H1 (cell line): Measurements from ENCODE around the gene GRIFIN. TPM values are rescaled to one million over a fixed set of nuclear protein-coding genes. Genes with fewer than 3 reads are reported as not detected.

Source experiments
- CTCF ChIA-PET: fragments of 300-600 bp; sonication (Branson Sonifier 250); formaldehyde crosslinking; loops from one replicate; lab custom pipeline; 2021; ENCODE audit not compliant: partially characterized antibody; lab: Charles Lee
- POLR2A ChIA-PET: fragments of 300-600 bp; sonication (Branson Sonifier 250); formaldehyde crosslinking; loops from one replicate; lab custom pipeline; 2021; ENCODE audit warnings: inconsistent platforms; ENCODE audit not compliant: partially characterized antibody; lab: Charles Lee
- DNase-seq, 2 experiments: peaks; one replicate each; pipeline versions ENCODE4 v3.0.0 to v3.0.0-alpha.2; 2010 to 2022; ENCODE audit warnings: low spot score in 2 of 2, low read depth in 1 of 2, mixed read lengths in 1 of 2
- FAIRE-seq: peaks from 2 replicates; lab custom pipeline; 2011; peaks lifted over from hg19 to GRCh38; lab: Jason Lieb, UNC
- H2AFZ ChIP-seq: 2 replicates; pipeline ENCODE4 v1.8.1; 2012; ENCODE audit warnings: low read length, inconsistent platforms
- H2AK5ac ChIP-seq: 2 replicates; pipeline ENCODE4 v1.6.1; 2013; ENCODE audit warnings: low read depth, low read length
- H2BK120ac ChIP-seq: replicated peaks from 2 replicates; pipeline ENCODE3; 2013; ENCODE audit warnings: low read depth, low read length, inconsistent platforms
- H2BK12ac ChIP-seq: 2 replicates; pipeline ENCODE4 v1.6.1; 2013; ENCODE audit warnings: low read depth, low read length
- H2BK15ac ChIP-seq: 2 replicates; pipeline ENCODE4 v1.6.1; 2013; ENCODE audit warnings: low read length
- H2BK20ac ChIP-seq: 2 replicates; pipeline ENCODE4 v1.6.1; 2013; ENCODE audit warnings: low read length
- H2BK5ac ChIP-seq: 2 replicates; pipeline ENCODE4 v1.6.1; 2013; ENCODE audit warnings: low read depth, low read length
- H3K14ac ChIP-seq: 2 replicates; pipeline ENCODE4 v1.6.1; 2013; ENCODE audit warnings: inconsistent platforms; ENCODE audit not compliant: insufficient read length
- H3K18ac ChIP-seq: 2 replicates; pipeline ENCODE4 v1.6.1; 2013; ENCODE audit warnings: low read length; ENCODE audit errors: extremely low read depth
- H3K23ac ChIP-seq: 2 replicates; pipeline ENCODE4 v1.6.1; 2013; ENCODE audit warnings: inconsistent platforms; ENCODE audit not compliant: insufficient read length
- H3K23me2 ChIP-seq: 2 replicates; pipeline ENCODE4 v1.6.1; 2013; ENCODE audit warnings: low read depth, low read length
- H3K27ac ChIP-seq: 2 replicates; pipeline ENCODE4 v1.6.1; 2011; ENCODE audit warnings: low read depth, low read length, inconsistent platforms
- H3K27me3 ChIP-seq, 4 experiments: replicated peaks in 1 of 4; 1 replicate in 1 of 4; 2 replicates in 3 of 4; pipeline versions ENCODE4 v1.6.1 to v1.8.1; 2011 to 2013; ENCODE audit warnings: low read length in 3 of 4, mild to moderate bottlenecking in 3 of 4, inconsistent platforms in 2 of 4, mixed read lengths in 2 of 4, moderate library complexity in 1 of 4; ENCODE audit not compliant: control insufficient read depth in 3 of 4, insufficient read depth in 3 of 4; ENCODE audit errors: extremely low read depth in 1 of 4
- H3K36me3 ChIP-seq, 4 experiments: 2 replicates each; pipeline versions ENCODE4 v1.6.1 to v1.8.1; 2011 to 2013; ENCODE audit warnings: mild to moderate bottlenecking in 4 of 4, low read length in 3 of 4, moderate library complexity in 2 of 4, control low read depth in 1 of 4, inconsistent platforms in 1 of 4; ENCODE audit not compliant: insufficient read depth in 4 of 4, control insufficient read depth in 2 of 4
- H3K4ac ChIP-seq: replicated peaks from 2 replicates; pipeline ENCODE3; 2013; ENCODE audit warnings: low read length, low read depth, mixed read lengths, inconsistent platforms; ENCODE audit not compliant: insufficient read length
- H3K4me1 ChIP-seq, 4 experiments: replicated peaks in 1 of 4; 1 replicate in 1 of 4; 2 replicates in 3 of 4; pipeline versions ENCODE4 v1.6.1 to v1.8.1; 2011 to 2013; ENCODE audit warnings: low read length in 3 of 4, inconsistent platforms in 2 of 4, mixed read lengths in 1 of 4; ENCODE audit not compliant: insufficient read depth in 4 of 4, control insufficient read depth in 3 of 4
- H3K4me2 ChIP-seq, 2 experiments: 2 replicates each; pipeline versions ENCODE4 v1.6.1 to v1.8.1; 2011 to 2013; ENCODE audit warnings: low read depth in 2 of 2, low read length in 2 of 2, control low read depth in 1 of 2, inconsistent platforms in 1 of 2, mild to moderate bottlenecking in 1 of 2; ENCODE audit not compliant: insufficient read depth in 1 of 2
- H3K4me3 ChIP-seq, 4 experiments: fragments of 200-600, 300-600 bp in 1 of 4; sonication (generic), shearing (Covaris generic), sonication (Bioruptor Twin) in 1 of 4; 2 replicates each; pipeline versions ENCODE4 v1.5.1 to v1.8.1; 2011 to 2016; ENCODE audit warnings: low read length in 4 of 4, low read depth in 3 of 4, control low read depth in 2 of 4, inconsistent platforms in 2 of 4, mild to moderate bottlenecking in 2 of 4, mixed read lengths in 1 of 4, moderate library complexity in 1 of 4; ENCODE audit not compliant: insufficient read depth in 2 of 4; ENCODE audit errors: extremely low read depth in 1 of 4
- H3K56ac ChIP-seq: replicated peaks from 2 replicates; pipeline ENCODE3; 2013; ENCODE audit warnings: low read depth, mild to moderate bottlenecking, mixed read lengths, low read length, inconsistent platforms; ENCODE audit not compliant: insufficient read length
- H3K79me1 ChIP-seq: 2 replicates; pipeline ENCODE4 v1.6.1; 2013; ENCODE audit warnings: low read depth, low read length, control low read depth
- H3K79me2 ChIP-seq, 2 experiments: 2 replicates each; pipeline versions ENCODE4 v1.6.1 to v1.8.1; 2012 to 2013; ENCODE audit warnings: low read length in 2 of 2, mild to moderate bottlenecking in 2 of 2, inconsistent platforms in 1 of 2; ENCODE audit not compliant: insufficient read depth in 2 of 2, control insufficient read depth in 1 of 2
- H3K9ac ChIP-seq, 4 experiments: replicated peaks in 1 of 4; 1 replicate in 1 of 4; 2 replicates in 3 of 4; pipeline versions ENCODE4 v1.6.1 to v1.8.1; 2011 to 2013; ENCODE audit warnings: low read depth in 3 of 4, low read length in 3 of 4, control low read depth in 2 of 4, mild to moderate bottlenecking in 2 of 4, moderate library complexity in 2 of 4, inconsistent platforms in 1 of 4; ENCODE audit errors: extremely low read depth in 1 of 4
- H3K9me3 ChIP-seq, 2 experiments: 2 replicates each; pipeline versions ENCODE4 v1.6.1 to v1.8.1; 2012 to 2013; ENCODE audit warnings: mild to moderate bottlenecking in 2 of 2, moderate library complexity in 2 of 2, control low read depth in 1 of 2, inconsistent platforms in 1 of 2, low read depth in 1 of 2, low read length in 1 of 2, mixed read lengths in 1 of 2; ENCODE audit not compliant: insufficient read depth in 2 of 2
- H4K20me1 ChIP-seq, 2 experiments: replicated peaks in 1 of 2; 2 replicates each; pipeline versions ENCODE3 to v1.8.1; 2011 to 2013; ENCODE audit warnings: inconsistent platforms in 2 of 2, low read length in 2 of 2, mild to moderate bottlenecking in 1 of 2; ENCODE audit not compliant: insufficient read depth in 2 of 2, control insufficient read depth in 1 of 2
- H4K5ac ChIP-seq: 2 replicates; pipeline ENCODE4 v1.6.1; 2013; ENCODE audit warnings: low read length, low read depth, mixed read lengths, inconsistent platforms; ENCODE audit not compliant: insufficient read length
- H4K8ac ChIP-seq: 2 replicates; pipeline ENCODE4 v1.8.0; 2013; ENCODE audit warnings: mild to moderate bottlenecking, moderate library complexity, low read length, inconsistent platforms; ENCODE audit not compliant: insufficient read depth; ENCODE audit errors: extremely low read depth
- H4K91ac ChIP-seq: replicated peaks from 2 replicates; pipeline ENCODE3; 2013; ENCODE audit warnings: low read length, mixed read lengths, inconsistent platforms; ENCODE audit not compliant: insufficient read length
- ASH2L ChIP-seq: fragments of 200-600, 300-600 bp; sonication (generic); IDR thresholded peaks from one replicate; pipeline ENCODE4 v1.7.1; 2017; ENCODE audit warnings: low read length
- CBX8 ChIP-seq: fragments of 300-800, 300-1000 bp; sonication (generic); IDR thresholded peaks from 2 replicates; pipeline ENCODE4 v1.7.1; 2016; ENCODE audit warnings: low read depth, low read length, borderline replicate concordance
- CREB1 ChIP-seq: IDR thresholded peaks from 2 replicates; pipeline ENCODE4 v1.6.1; 2012; ENCODE audit warnings: inconsistent platforms
- CTBP2 ChIP-seq: IDR thresholded peaks from 2 replicates; pipeline ENCODE4 v1.7.0; 2011; ENCODE audit warnings: borderline replicate concordance, mild to moderate bottlenecking, moderate library complexity, mixed read lengths, low read length; ENCODE audit not compliant: insufficient read depth, insufficient read length
- EP300 ChIP-seq, 2 experiments: IDR thresholded peaks; 1 replicate in 1 of 2; 2 replicates in 1 of 2; pipeline ENCODE4 v1.6.1; 2011 to 2012; ENCODE audit warnings: low read depth in 2 of 2, low read length in 2 of 2, mild to moderate bottlenecking in 2 of 2, borderline replicate concordance in 1 of 2, inconsistent platforms in 1 of 2, moderate library complexity in 1 of 2
- JUND ChIP-seq: IDR thresholded peaks from 2 replicates; pipeline ENCODE4 v1.6.1; 2011; ENCODE audit warnings: mild to moderate bottlenecking, improper control_type of control experiment, low read length
- MAFK ChIP-seq: IDR thresholded peaks from 2 replicates; pipeline ENCODE4 v1.6.1; 2012; ENCODE audit warnings: low read depth, mild to moderate bottlenecking, improper control_type of control experiment, low read length
- MAX ChIP-seq: IDR thresholded peaks from 2 replicates; pipeline ENCODE4 v1.6.1; 2012; ENCODE audit warnings: inconsistent platforms
- RAD21 ChIP-seq, 2 experiments: IDR thresholded peaks in 1 of 2; conservative IDR thresholded peaks in 1 of 2; 2 replicates each; pipeline ENCODE4 v1.6.1; 2011; ENCODE audit warnings: low read depth in 2 of 2, low read length in 2 of 2, improper control_type of control experiment in 1 of 2, inconsistent platforms in 1 of 2, mild to moderate bottlenecking in 1 of 2, moderate library complexity in 1 of 2
- RBBP5 ChIP-seq: IDR thresholded peaks from 2 replicates; pipeline ENCODE4 v1.7.1; 2012; ENCODE audit warnings: low read depth, mild to moderate bottlenecking, inconsistent platforms, low read length, moderate library complexity, borderline replicate concordance
- SIX5 ChIP-seq: IDR thresholded peaks from 2 replicates; pipeline ENCODE4 v1.6.1; 2011; ENCODE audit warnings: mild to moderate bottlenecking, low read depth, low read length
- WGBS, 2 experiments: shearing (Covaris generic) in 1 of 2; methylation state at CpG; one replicate each; pipeline versions ENCODE4 v1.1.6 to v1.1.7; 2013 to 2015; ENCODE audit warnings: low lambda C conversion rate in 2 of 2, mixed read lengths in 2 of 2, inconsistent platforms in 1 of 2, low coverage in 1 of 2, missing lambda C conversion rate in 1 of 2; ENCODE audit not compliant: insufficient replicate concordance in 2 of 2, insufficient coverage in 1 of 2, insufficient read length in 1 of 2; ENCODE audit errors: extremely low coverage in 1 of 2, missing lambda C conversion rate in 1 of 2; 5-methylcytosine and 5-hydroxymethylcytosine counted together
- polyA plus RNA-seq, 7 experiments: library from polyadenylated mRNA; depleted of rRNA in 3 of 7; stranded (reverse) in 5 of 7; unstranded in 2 of 7; fragments of >200 nt in 5 of 7; fragments of 200-250 nt in 2 of 7; gene quantifications; 1 replicate in 5 of 7; 2 replicates in 1 of 7; 4 replicates in 1 of 7; pipeline versions ENCODE4 v1.2.1 to v1.2.3, GENCODE V29; 2011 to 2013; ENCODE audit warnings: missing spikeins in 2 of 7, mixed read lengths in 2 of 7
- total RNA-seq: library from RNA; stranded (reverse); fragmentation: NEBNext Ultra II Directional; extraction: Animal tissue kit (Norgen Biotek cat#: 25700); gene quantifications from 2 replicates; pipeline ENCODE4 v1.2.1, GENCODE V29; 2021

The GRIFIN gene
- total and polyA plus RNA-seq, 2 of the 8 experiments (the other 6 are each of a cell fraction or from before 2014, with no cell fraction given), result not detected

- H2AFZ ChIP-seq, result no peak overlapping the region
- no peak overlapping the region for H3K23ac ChIP-seq
- peak overlapping the region; percentile 91; the same call in 1 of the 2 replicates for H2AK5ac ChIP-seq
- H4K91ac ChIP-seq, result peak overlapping the region; percentile 100
- H4K5ac ChIP-seq, result peak overlapping the region; percentile 96
- peak overlapping the region; percentile 99 for H2BK12ac ChIP-seq
- no peaks in the 10 kb centered on the region; the same call in 1 of the 2 replicates for H3K79me1 ChIP-seq
- H4K8ac ChIP-seq, result peak overlapping the region; percentile 88; the same call in 1 of the 2 replicates
- peak overlapping the region; percentile 89 for H2BK20ac ChIP-seq
- FAIRE-seq (no peak), DNase-seq (peak in 1 of 2 experiments; percentile 83)
- WGBS, 2 experiments, result 5% methylated on average over 19 of the region's 22 CpGs; no CpG with 5 or more reads in 1 of the 2 experiments
- ChIA-PET CTCF (interaction anchor here (0.9 to 6.9 kb wide), 5 partner anchors 19 to 73 kb away, joined by 3 to 42 read pairs (median 4); no protein-coding TSS in a partner anchor), POLR2A (interaction anchor here (0.6 to 3.6 kb wide), 16 partner anchors 14 to 122 kb away, joined by 3 to 16 read pairs (median 3); partner anchors contain the start of gene TTYH3)
- peaks cover 0 to 20% of the 10 kb centered on the region in 2 experiments; a peak in 3 of 4 replicates for H3K79me2 ChIP-seq
- H3K36me3 ChIP-seq, result peaks cover 6 to 26% (median 17%) of the 10 kb centered on the region in 4 experiments; a peak in 6 of 8 replicates
- H3K4me3 ChIP-seq, result peak overlapping the region in 3 of 4 experiments; percentile 23 to 73 (median 38); a peak in 5 of 8 replicates
- H3K4me1 ChIP-seq, result peaks cover 0 to 58% (median 49%) of the 10 kb centered on the region in 4 experiments; a peak in 6 of 7 replicates
- H3K9me3 ChIP-seq, result no peaks in the 10 kb centered on the region
- peak overlapping the region; percentile 97 for H3K4ac ChIP-seq
- H4K20me1 ChIP-seq, result peaks cover 18 to 36% of the 10 kb centered on the region in 2 experiments
- H2BK120ac ChIP-seq, result peak overlapping the region; percentile 91
- H3K14ac ChIP-seq, result no peak overlapping the region
- H3K9ac ChIP-seq, result peak overlapping the region in 3 of 4 experiments; percentile 8 to 63 (median 63); a peak in 4 of 7 replicates
- H3K23me2 ChIP-seq, result peaks cover 21% of the 10 kb centered on the region
- peak overlapping the region; percentile 61 for H3K56ac ChIP-seq
- H3K27ac ChIP-seq, result peak overlapping the region; percentile 78
- peaks cover 0 to 12% (median 5%) of the 10 kb centered on the region in 4 experiments; a peak in 6 of 7 replicates for H3K27me3 ChIP-seq
- H2BK5ac ChIP-seq, result peak overlapping the region; percentile 99; the same call in 1 of the 2 replicates
- peak overlapping the region; percentile 88 for H2BK15ac ChIP-seq
- peak overlapping the region; percentile 99 for H3K18ac ChIP-seq
- peak overlapping the region; percentile 67 to 85 for H3K4me2 ChIP-seq
- TF ChIP-seq JUND, result no peak
- 0 out of 3 replicates have a peak, but pooled peaks of 1 of the 2 experiments have one; percentile 12 for TF ChIP-seq EP300 (IDR thresholded peaks at IDR 0.05; ENCODE audit: borderline replicate concordance in 1 of 2, low read depth in 2 of 2, low read length in 2 of 2)
- no peak for TF ChIP-seq ASH2L
- TF ChIP-seq MAX, result peak; percentile 69
- no peak for TF ChIP-seq CREB1
- TF ChIP-seq CBX8, result no peak
- TF ChIP-seq RBBP5, result no peak
- TF ChIP-seq RAD21 (IDR thresholded peaks at IDR 0.05 in 1 of 2, conservative IDR thresholded peaks at IDR 0.05 in 1 of 2; ENCODE audit: low read depth in 2 of 2, low read length in 2 of 2), result no peak
- no peak for TF ChIP-seq MAFK
- TF ChIP-seq CTBP2, result peak; percentile 40
- no peak for TF ChIP-seq SIX5
Observed at GRCh38 chr7:2523461-2523936, 47.3 kb upstream of the GRIFIN start.
